GM12875 (cell line): ENCODE data around the gene CRHR2.

Source experiments
- H3K4me3 ChIP-seq: one replicate; pipeline ENCODE4 v1.5.1; 2011; ENCODE audit warnings: low read depth, low read length, control low read depth
- CTCF ChIP-seq: IDR thresholded peaks from 2 replicates; pipeline ENCODE4 v1.5.1; 2011; ENCODE audit warnings: low read depth, mild to moderate bottlenecking, control low read depth, inconsistent platforms, low read length, moderate library complexity, borderline replicate concordance; ENCODE audit not compliant: insufficient read depth

The CRHR2 gene

GRCh38 chr7:30656006-30656957 lies 26.0 kb downstream of the CRHR2 start:
- no peak for TF ChIP-seq CTCF
- no peak overlapping the region for H3K4me3 ChIP-seq

GRCh38 chr7:30655096-30655970 lies 26.9 kb downstream of the CRHR2 start:
- no peak for TF ChIP-seq CTCF
- H3K4me3 ChIP-seq, result no peak overlapping the region

GRCh38 chr7:30654296-30655090 lies 27.8 kb downstream of the CRHR2 start:
- no peak for TF ChIP-seq CTCF
- H3K4me3 ChIP-seq, result no peak overlapping the region

- no peak for TF ChIP-seq CTCF
These were observed 29.3 kb downstream of the CRHR2 start for GRCh38 chr7:30652698-30653641.

GRCh38 chr7:30652132-30652531 lies 30.1 kb downstream of the CRHR2 start:
- no peak overlapping the region for H3K4me3 ChIP-seq
- TF ChIP-seq CTCF, result no peak

More at GRCh38 chr7:30652698-30653641, 29.3 kb downstream of the CRHR2 start:
- no peak overlapping the region for H3K4me3 ChIP-seq

GRCh38 chr7:30650421-30650808 lies 31.8 kb downstream of the CRHR2 start:
- no peak for TF ChIP-seq CTCF
- H3K4me3 ChIP-seq, result no peak overlapping the region
